NT2/D1 (cell line): ENCODE results near the gene FADS2.

Experiments used
- SUZ12 ChIP-seq: IDR thresholded peaks from 2 replicates; pipeline ENCODE4 v1.6.1; 2011; ENCODE audit not compliant: insufficient read length, insufficient read depth; ENCODE audit errors: extremely low read depth
- YY1 ChIP-seq: IDR thresholded peaks from 2 replicates; pipeline ENCODE4 v1.6.1; 2011; ENCODE audit not compliant: insufficient read length, insufficient read depth
- ZNF274 ChIP-seq: IDR thresholded peaks from 2 replicates; pipeline ENCODE4 v1.6.1; 2011; ENCODE audit warnings: mild to moderate bottlenecking, low read depth, low read length

- TF ChIP-seq YY1, result no peak
- TF ChIP-seq ZNF274, result no peak
- no peak for TF ChIP-seq SUZ12
Measured at GRCh38 chr11:61820174-61820573, 7.9 kb upstream of the FADS2 start.
